C4-2B (cell line): ENCODE measurements around the gene ZNF106.

Experiments used
- H3K27ac ChIP-seq: fragments of 450-650 bp; 2 replicates; pipeline ENCODE4 v1.5.1; 2017
- ZFX ChIP-seq: fragments of 450-650 bp; IDR thresholded peaks from 2 replicates; pipeline ENCODE4 v1.6.1; 2017
- TF ChIP-seq, protein P1 (sequence below): fragments of 450-650 bp; conservative IDR thresholded peaks from 2 replicates; pipeline ENCODE4 v1.5.1; 2017; ENCODE audit warnings: mild to moderate bottlenecking

Gene ZNF106

DNA sequence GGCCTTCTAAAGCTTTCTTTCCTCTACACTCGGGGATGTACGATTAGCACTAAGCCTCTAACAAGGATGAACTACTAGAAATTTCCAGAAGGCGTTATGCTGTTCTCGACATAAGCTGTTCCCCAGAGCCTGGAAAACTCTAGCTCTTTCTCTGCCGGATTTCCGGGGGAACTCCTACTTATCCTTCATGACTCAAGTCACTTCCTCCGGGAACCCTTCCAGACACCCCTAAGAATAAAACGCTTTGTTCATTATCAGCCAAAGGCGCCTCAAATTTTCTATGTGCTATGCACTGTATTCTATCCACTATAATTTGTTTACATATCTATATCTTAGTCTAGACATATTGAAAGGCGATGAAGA is 4.0 kb upstream of the ZNF106 start:
- peak overlapping the region; percentile 79 for H3K27ac ChIP-seq
- TF ChIP-seq, protein P1, sequence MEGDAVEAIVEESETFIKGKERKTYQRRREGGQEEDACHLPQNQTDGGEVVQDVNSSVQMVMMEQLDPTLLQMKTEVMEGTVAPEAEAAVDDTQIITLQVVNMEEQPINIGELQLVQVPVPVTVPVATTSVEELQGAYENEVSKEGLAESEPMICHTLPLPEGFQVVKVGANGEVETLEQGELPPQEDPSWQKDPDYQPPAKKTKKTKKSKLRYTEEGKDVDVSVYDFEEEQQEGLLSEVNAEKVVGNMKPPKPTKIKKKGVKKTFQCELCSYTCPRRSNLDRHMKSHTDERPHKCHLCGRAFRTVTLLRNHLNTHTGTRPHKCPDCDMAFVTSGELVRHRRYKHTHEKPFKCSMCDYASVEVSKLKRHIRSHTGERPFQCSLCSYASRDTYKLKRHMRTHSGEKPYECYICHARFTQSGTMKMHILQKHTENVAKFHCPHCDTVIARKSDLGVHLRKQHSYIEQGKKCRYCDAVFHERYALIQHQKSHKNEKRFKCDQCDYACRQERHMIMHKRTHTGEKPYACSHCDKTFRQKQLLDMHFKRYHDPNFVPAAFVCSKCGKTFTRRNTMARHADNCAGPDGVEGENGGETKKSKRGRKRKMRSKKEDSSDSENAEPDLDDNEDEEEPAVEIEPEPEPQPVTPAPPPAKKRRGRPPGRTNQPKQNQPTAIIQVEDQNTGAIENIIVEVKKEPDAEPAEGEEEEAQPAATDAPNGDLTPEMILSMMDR, result no peak
- TF ChIP-seq ZFX, result no peak

DNA sequence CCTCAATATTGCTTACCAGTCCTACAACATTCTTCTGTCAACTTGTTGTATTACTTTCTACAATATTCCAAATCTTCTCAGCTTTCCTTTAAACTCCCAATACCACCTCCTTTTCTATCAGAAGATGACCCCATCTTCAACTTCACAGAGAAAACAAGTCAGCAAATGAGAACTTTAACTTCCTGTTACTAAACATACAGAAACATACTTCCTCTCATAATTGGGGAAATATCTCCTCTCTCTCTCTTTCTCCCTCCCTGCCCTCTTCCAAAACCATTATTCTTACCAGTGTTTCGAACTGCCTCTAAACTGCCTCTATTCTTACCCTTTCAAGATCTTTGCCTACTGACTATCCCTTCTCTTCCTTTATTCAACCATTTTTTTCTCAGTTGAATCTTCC is 2.7 kb upstream of the ZNF106 start:
- TF ChIP-seq, protein P1, result no peak
- TF ChIP-seq ZFX, result no peak
- no peak overlapping the region for H3K27ac ChIP-seq

DNA sequence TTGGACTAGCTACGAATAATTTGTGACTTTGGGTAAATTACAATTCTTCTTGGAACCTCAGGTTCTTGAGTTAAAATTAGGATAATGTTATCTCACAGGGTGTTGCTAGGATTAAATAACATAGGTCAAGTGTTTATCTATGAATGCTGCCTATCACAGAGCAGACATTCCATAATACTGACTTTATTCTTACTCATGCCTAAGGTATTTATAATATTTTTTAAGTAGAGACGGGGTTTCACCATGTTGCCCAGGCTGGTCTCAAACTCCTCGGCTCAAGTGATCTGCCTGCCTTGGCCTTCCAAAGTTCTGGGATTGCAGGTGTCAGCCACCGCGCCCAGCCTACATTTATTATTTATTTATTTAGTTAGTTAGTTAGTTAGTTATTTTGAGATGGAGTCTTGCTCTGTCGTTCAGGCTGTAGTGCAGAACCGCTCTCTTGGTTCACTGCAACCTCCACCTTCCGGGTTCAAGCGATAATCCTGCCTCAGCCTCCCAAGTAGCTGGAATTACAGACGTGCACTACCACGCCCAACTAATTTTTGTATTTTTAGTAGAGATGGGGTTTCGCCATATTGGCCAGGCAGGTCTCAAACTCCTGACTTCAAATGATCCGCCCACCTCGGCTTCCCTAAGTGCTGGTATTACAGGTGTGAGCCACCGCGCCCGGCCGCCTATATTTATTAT is 741 bp upstream of the ZNF106 start:
- peak overlapping the region; percentile 75 for H3K27ac ChIP-seq
- TF ChIP-seq, protein P1, result no peak
- no peak for TF ChIP-seq ZFX

DNA sequence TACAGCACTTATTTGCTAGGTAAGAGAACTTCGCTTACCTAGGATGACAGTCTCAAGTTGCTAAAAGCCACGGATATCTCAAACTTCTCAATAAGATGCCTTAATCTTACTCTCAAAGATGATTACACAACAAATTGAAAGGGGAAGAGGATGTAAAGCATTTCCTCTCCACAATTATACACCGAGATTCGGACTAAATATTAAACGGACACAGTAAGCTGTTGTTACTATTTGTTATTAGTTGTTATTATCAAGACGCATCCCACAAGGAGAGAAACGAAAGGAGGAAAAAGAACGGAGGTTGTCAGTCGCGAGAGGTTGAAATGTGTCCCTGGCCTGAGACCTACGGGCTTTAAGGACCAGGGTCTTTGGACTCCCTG is 660 bp downstream of the ZNF106 start:
- H3K27ac ChIP-seq, result peak overlapping the region; percentile 75
- TF ChIP-seq ZFX, result no peak
- TF ChIP-seq, protein P1, result no peak

DNA sequence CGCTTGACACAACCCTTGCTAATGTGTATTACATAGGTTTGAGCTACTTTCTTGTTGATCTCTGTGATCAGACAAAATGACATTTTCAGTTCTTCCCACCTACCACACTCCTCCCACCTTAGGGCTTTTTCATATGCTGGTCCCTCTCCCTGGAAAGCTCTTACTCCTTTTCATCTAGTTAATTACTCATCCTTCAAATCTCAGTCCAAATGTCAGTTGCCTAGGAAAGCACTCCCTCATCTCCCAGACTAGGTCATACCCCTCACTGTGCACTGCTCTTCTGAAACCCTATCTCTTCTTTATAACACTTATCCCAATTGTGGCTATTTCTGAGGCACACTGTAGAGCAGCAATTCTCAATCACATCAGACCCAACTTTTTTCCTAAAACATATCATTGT is 7.3 kb downstream of the ZNF106 start:
- no peak overlapping the region for H3K27ac ChIP-seq
- TF ChIP-seq, protein P1, result no peak
- no peak for TF ChIP-seq ZFX

DNA sequence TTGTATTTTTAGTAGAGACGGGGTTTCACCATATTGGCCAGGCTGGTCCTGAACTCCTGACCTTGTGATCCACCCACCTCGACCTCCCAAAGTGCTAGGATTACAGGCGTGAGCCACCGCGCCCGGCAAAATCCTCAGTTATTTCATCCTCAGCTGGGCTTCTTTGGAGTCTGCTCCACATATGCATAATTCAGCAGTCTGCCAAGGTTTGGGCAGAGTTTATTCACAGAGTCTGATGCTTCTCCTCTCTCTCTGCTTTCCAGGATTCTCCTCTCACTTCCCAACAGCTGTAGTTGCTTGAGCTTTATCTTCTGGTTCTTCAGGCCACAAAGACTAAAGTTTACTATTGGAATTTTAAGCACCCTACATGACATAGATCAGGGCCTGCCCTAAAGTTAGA is 8.2 kb downstream of the ZNF106 start:
- no peak overlapping the region for H3K27ac ChIP-seq
- TF ChIP-seq, protein P1, result no peak
- TF ChIP-seq ZFX, result no peak

DNA sequence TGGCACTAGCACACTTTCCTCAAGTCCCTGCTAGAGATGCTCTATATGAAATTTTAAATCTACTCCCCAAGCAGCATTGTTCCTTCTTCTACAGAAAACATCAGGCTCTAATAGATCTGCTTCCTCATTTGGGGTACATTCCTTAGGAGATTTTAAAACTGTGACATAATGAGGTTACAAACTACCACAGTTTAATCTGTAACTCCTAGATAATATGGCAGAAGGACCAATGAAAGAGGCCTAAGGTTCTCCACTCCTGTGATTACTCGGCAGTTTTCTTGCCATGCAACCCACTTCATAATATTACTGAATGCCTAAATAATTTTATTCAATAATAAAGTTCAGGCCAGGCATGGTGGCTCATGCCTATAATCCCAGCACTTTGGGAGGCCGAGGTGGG is 16.1 kb downstream of the ZNF106 start:
- TF ChIP-seq ZFX, result no peak
- TF ChIP-seq, protein P1, result no peak
- H3K27ac ChIP-seq, result no peak overlapping the region
